Skeletal muscle satellite cell (primary cell): ENCODE results near the gene HSD11B1.

Source experiments
- H3K27me3 ChIP-seq: 2 replicates; pipeline ENCODE4 v1.7.0; 2013; ENCODE audit warnings: low read length; ENCODE audit not compliant: control insufficient read depth, insufficient read depth
- H3K36me3 ChIP-seq: 2 replicates; pipeline ENCODE4 v1.7.0; 2013; ENCODE audit warnings: mild to moderate bottlenecking, control low read depth, low read length; ENCODE audit not compliant: insufficient read depth
- H3K4me1 ChIP-seq: 2 replicates; pipeline ENCODE4 v1.7.0; 2013; ENCODE audit warnings: low read length; ENCODE audit not compliant: control insufficient read depth, insufficient read depth
- H3K4me2 ChIP-seq: 2 replicates; pipeline ENCODE4 v1.7.0; 2013; ENCODE audit warnings: mild to moderate bottlenecking, low read length
- H3K4me3 ChIP-seq: 2 replicates; pipeline ENCODE4 v1.7.0; 2013; ENCODE audit warnings: low read length
- H3K9ac ChIP-seq: 2 replicates; pipeline ENCODE4 v1.7.0; 2013; ENCODE audit warnings: mild to moderate bottlenecking, low read depth, low read length, moderate library complexity
- H3K9me3 ChIP-seq: replicated peaks from 2 replicates; pipeline ENCODE4 v1.7.0; 2013; ENCODE audit warnings: mild to moderate bottlenecking, control low read depth, low read length

HSD11B1 gene

GRCh38 chr1:209759829-209760359 is 55.2 kb downstream of the HSD11B1 start:
- no peaks in the 10 kb centered on the region for H3K9me3 ChIP-seq
- H3K36me3 ChIP-seq, result no peaks in the 10 kb centered on the region
- H3K9ac ChIP-seq, result no peak overlapping the region
- peaks cover 25% of the 10 kb centered on the region for H3K27me3 ChIP-seq
- H3K4me3 ChIP-seq, result no peak overlapping the region
- peaks cover 2% of the 10 kb centered on the region for H3K4me1 ChIP-seq
- H3K4me2 ChIP-seq, result no peak overlapping the region

GRCh38 chr1:209761011-209761635 is 56.5 kb downstream of the HSD11B1 start:
- no peak overlapping the region for H3K9ac ChIP-seq
- H3K9me3 ChIP-seq, result no peaks in the 10 kb centered on the region
- H3K4me1 ChIP-seq, result peaks cover 2% of the 10 kb centered on the region
- no peaks in the 10 kb centered on the region for H3K36me3 ChIP-seq
- H3K4me3 ChIP-seq, result no peak overlapping the region
- peaks cover 25% of the 10 kb centered on the region for H3K27me3 ChIP-seq
- H3K4me2 ChIP-seq, result no peak overlapping the region

- no peaks in the 10 kb centered on the region for H3K27me3 ChIP-seq
- no peak overlapping the region for H3K4me2 ChIP-seq
- no peaks in the 10 kb centered on the region for H3K36me3 ChIP-seq
- H3K4me1 ChIP-seq, result peaks cover 22% of the 10 kb centered on the region
- no peak overlapping the region for H3K9ac ChIP-seq
- no peaks in the 10 kb centered on the region for H3K9me3 ChIP-seq
- no peak overlapping the region for H3K4me3 ChIP-seq
Observed at GRCh38 chr1:209766051-209766450, 61.4 kb downstream of the HSD11B1 start.

GRCh38 chr1:209767096-209767495 is 62.5 kb downstream of the HSD11B1 start:
- Histone ChIP-seq H3K9me3 (no peaks in the 10 kb centered on the region), H3K36me3 (no peaks in the 10 kb centered on the region), H3K4me3 (no peak overlapping the region), H3K4me1 (peaks cover 20% of the 10 kb centered on the region), H3K4me2 (no peak overlapping the region), H3K27me3 (no peaks in the 10 kb centered on the region), H3K9ac (no peak overlapping the region)

- Histone ChIP-seq H3K4me1 (peaks cover 20% of the 10 kb centered on the region), H3K9me3 (no peaks in the 10 kb centered on the region), H3K36me3 (no peaks in the 10 kb centered on the region), H3K4me3 (no peak overlapping the region), H3K27me3 (no peaks in the 10 kb centered on the region), H3K9ac (no peak overlapping the region), H3K4me2 (no peak overlapping the region)
Observed at GRCh38 chr1:209767706-209768105, 63.1 kb downstream of the HSD11B1 start.

GRCh38 chr1:209768354-209768774 is 63.7 kb downstream of the HSD11B1 start:
- H3K9ac ChIP-seq, result no peak overlapping the region
- H3K27me3 ChIP-seq, result no peaks in the 10 kb centered on the region
- no peaks in the 10 kb centered on the region for H3K36me3 ChIP-seq
- H3K4me2 ChIP-seq, result no peak overlapping the region
- no peaks in the 10 kb centered on the region for H3K9me3 ChIP-seq
- H3K4me3 ChIP-seq, result no peak overlapping the region
- peaks cover 20% of the 10 kb centered on the region for H3K4me1 ChIP-seq

GRCh38 chr1:209769171-209769904 is 64.7 kb downstream of the HSD11B1 start:
- Histone ChIP-seq H3K4me3 (peak overlapping the region; percentile 13), H3K4me2 (peak overlapping the region; percentile 53), H3K36me3 (no peaks in the 10 kb centered on the region), H3K9me3 (no peaks in the 10 kb centered on the region), H3K27me3 (no peaks in the 10 kb centered on the region), H3K4me1 (peaks cover 20% of the 10 kb centered on the region), H3K9ac (peak overlapping the region; percentile 58)

GRCh38 chr1:209769971-209770370 is 65.3 kb downstream of the HSD11B1 start:
- peaks cover 20% of the 10 kb centered on the region for H3K4me1 ChIP-seq
- H3K9ac ChIP-seq, result peak overlapping the region; percentile 58
- no peak overlapping the region for H3K4me3 ChIP-seq
- peak overlapping the region; percentile 53 for H3K4me2 ChIP-seq
- H3K27me3 ChIP-seq, result no peaks in the 10 kb centered on the region
- no peaks in the 10 kb centered on the region for H3K36me3 ChIP-seq
- no peaks in the 10 kb centered on the region for H3K9me3 ChIP-seq

- H3K4me2 ChIP-seq, result no peak overlapping the region
- no peaks in the 10 kb centered on the region for H3K27me3 ChIP-seq
- H3K4me3 ChIP-seq, result no peak overlapping the region
- no peak overlapping the region for H3K9ac ChIP-seq
- H3K9me3 ChIP-seq, result no peaks in the 10 kb centered on the region
- no peaks in the 10 kb centered on the region for H3K36me3 ChIP-seq
- H3K4me1 ChIP-seq, result peaks cover 20% of the 10 kb centered on the region
Observed at GRCh38 chr1:209770636-209771415, 66.2 kb downstream of the HSD11B1 start.

GRCh38 chr1:209772126-209772525 is 67.5 kb downstream of the HSD11B1 start:
- H3K9me3 ChIP-seq, result no peaks in the 10 kb centered on the region
- H3K4me1 ChIP-seq, result peaks cover 20% of the 10 kb centered on the region
- H3K4me2 ChIP-seq, result no peak overlapping the region
- H3K9ac ChIP-seq, result no peak overlapping the region
- H3K36me3 ChIP-seq, result no peaks in the 10 kb centered on the region
- H3K4me3 ChIP-seq, result no peak overlapping the region
- H3K27me3 ChIP-seq, result no peaks in the 10 kb centered on the region

GRCh38 chr1:209774592-209774991 is 69.9 kb downstream of the HSD11B1 start:
- Histone ChIP-seq H3K4me1 (peaks cover 7% of the 10 kb centered on the region), H3K9me3 (no peaks in the 10 kb centered on the region), H3K36me3 (no peaks in the 10 kb centered on the region), H3K4me3 (no peak overlapping the region), H3K4me2 (no peak overlapping the region), H3K27me3 (no peaks in the 10 kb centered on the region), H3K9ac (no peak overlapping the region)
